ENCODE data around the gene PRF1.
A peak's percentile ranks its signal among the peaks of the same experiment; 100 is the strongest.

Gene PRF1

DNA sequence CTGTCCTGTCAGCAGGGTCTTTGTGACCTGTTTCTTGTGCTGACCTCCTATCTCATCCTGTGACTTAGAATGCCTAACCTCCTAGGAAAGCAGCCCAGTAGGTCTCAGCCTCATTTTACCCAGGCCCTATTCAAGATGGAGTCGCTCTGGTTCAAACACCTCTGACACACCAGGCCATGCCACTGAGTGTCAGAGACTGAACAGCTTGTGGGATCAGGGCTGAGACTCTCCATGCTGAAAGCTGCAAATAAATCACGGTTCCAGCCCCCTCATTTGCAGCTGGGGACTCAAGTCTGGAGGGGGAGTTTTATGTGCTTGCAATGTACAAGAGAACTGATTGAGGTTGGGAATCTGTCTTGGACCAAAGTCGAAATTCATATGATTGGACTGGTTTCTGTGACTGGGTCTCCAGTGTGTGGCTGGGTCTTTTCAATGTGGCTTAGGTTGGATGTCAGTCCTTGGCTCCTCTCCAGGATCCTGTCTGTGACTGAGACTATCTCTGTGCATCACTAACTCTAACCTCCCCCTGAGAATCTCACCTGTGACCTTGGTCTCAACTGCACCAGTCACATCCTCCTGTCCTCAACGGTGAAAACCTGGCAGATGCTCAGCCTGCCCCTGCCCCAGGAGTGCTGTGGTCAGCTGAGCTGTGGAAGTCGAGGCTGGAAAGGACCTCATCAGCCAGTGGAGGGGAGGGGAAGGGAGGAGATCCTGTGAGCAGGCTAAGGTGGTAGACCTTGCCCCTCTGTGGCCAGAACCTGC is 11.7 kb downstream of the PRF1 start:
- Histone ChIP-seq H3K27me3 (replicated peaks; ENCODE audit: control insufficient read depth, insufficient read depth, low read length) (no peaks in the 10 kb centered on the region), H3K36me3 (ENCODE audit: control insufficient read depth, insufficient read depth, low read length) (no peaks in the 10 kb centered on the region), H3K4me3 (replicated peaks; ENCODE audit: low read depth, low read length) (no peak overlapping the region)
- TF ChIP-seq, protein P1, sequence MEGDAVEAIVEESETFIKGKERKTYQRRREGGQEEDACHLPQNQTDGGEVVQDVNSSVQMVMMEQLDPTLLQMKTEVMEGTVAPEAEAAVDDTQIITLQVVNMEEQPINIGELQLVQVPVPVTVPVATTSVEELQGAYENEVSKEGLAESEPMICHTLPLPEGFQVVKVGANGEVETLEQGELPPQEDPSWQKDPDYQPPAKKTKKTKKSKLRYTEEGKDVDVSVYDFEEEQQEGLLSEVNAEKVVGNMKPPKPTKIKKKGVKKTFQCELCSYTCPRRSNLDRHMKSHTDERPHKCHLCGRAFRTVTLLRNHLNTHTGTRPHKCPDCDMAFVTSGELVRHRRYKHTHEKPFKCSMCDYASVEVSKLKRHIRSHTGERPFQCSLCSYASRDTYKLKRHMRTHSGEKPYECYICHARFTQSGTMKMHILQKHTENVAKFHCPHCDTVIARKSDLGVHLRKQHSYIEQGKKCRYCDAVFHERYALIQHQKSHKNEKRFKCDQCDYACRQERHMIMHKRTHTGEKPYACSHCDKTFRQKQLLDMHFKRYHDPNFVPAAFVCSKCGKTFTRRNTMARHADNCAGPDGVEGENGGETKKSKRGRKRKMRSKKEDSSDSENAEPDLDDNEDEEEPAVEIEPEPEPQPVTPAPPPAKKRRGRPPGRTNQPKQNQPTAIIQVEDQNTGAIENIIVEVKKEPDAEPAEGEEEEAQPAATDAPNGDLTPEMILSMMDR (IDR thresholded peaks at IDR 0.05; ENCODE audit: insufficient read depth, low read length, poor library complexity, severe bottlenecking), result no peak
- no peak for DNase-seq (ENCODE audit: extremely low read depth, insufficient read length)

DNA sequence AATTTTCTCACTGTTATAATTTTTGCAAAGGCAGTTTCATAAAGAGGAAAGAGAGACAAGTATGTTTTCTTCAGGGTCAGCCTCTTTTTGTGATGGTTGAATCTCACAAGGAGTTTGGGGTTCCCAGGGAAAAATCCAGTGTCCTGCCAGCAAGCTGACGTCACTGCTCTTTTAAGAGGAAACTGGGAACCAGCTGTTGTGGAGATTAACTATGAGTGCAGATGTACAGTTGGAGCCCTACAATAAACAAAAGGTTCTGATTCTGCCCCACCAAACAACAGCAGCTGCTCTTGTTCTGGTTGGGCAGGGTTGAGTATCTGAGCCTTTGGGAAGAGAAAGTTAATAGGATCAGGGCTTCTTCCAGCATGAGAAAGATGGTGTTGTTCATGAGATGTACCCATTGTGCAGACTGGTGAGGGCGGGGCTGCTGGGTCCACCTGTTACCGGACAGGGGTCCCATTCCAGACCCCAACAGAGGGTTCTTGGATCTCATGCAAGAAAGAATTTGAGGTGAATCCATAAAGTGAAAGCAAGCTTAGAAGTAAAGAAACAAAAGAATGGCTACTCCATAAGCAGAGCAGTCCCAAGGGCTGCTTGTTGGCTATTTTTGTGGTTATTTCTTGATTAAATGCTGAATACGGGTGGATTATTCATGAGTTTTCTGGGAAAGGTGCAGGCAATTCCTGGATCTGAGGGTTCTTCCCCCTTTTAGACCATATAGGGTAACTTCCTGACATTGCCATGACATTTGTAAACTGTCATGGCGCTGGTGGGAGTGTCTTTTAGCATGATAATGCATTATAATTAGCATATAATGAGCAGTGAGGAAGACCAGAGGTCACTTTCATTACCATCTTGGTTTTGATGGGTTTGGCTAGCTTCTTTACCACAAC is 12.5 kb downstream of the PRF1 start:
- no peak for DNase-seq (ENCODE audit: extremely low read depth, insufficient read length)
- Histone ChIP-seq H3K36me3 (ENCODE audit: control insufficient read depth, insufficient read depth, low read length) (no peaks in the 10 kb centered on the region), H3K27me3 (replicated peaks; ENCODE audit: control insufficient read depth, insufficient read depth, low read length) (no peaks in the 10 kb centered on the region), H3K4me3 (replicated peaks; ENCODE audit: low read depth, low read length) (no peak overlapping the region)
- TF ChIP-seq, protein P1 (IDR thresholded peaks at IDR 0.05; ENCODE audit: insufficient read depth, low read length, poor library complexity, severe bottlenecking), result no peak

DNA sequence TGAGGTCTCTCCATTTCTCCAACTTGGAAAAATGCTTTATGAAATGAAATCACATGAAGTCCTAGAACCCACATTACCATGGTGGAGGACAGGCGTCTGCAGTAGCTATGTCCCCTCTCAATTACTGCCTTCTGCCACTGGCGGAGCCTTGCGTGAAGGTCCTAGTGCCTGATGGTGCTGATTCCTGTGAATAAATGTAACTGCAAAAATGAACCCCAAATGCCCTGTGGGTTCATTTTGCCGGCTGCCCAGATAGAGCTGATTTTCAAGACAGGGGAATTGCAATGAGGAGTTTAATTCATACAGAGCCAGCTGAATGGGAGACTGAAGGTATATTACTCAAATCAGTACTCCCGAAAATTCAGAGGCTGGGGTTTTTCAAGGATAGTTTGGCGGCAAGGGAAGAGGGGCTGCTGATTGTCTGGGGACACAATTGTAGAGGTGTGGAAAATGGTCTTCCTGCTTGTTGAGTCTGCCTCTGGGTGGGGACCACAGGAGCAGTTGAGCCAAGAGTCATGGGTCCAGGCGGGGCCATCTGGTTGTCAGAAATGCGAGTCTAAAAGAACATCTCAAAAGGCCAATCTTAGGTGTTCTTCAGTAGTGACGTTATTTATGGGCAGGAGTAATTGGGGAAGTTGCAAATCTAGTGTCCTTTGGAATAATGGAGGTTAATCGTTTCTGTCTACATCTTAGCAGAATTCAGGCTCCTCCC is 13.5 kb downstream of the PRF1 start:
- no peak for DNase-seq (ENCODE audit: extremely low read depth, insufficient read length)
- Histone ChIP-seq H3K36me3 (ENCODE audit: control insufficient read depth, insufficient read depth, low read length) (no peaks in the 10 kb centered on the region), H3K27me3 (replicated peaks; ENCODE audit: control insufficient read depth, insufficient read depth, low read length) (no peaks in the 10 kb centered on the region), H3K4me3 (replicated peaks; ENCODE audit: low read depth, low read length) (no peak overlapping the region)
- TF ChIP-seq, protein P1 (IDR thresholded peaks at IDR 0.05; ENCODE audit: insufficient read depth, low read length, poor library complexity, severe bottlenecking), result no peak

DNA sequence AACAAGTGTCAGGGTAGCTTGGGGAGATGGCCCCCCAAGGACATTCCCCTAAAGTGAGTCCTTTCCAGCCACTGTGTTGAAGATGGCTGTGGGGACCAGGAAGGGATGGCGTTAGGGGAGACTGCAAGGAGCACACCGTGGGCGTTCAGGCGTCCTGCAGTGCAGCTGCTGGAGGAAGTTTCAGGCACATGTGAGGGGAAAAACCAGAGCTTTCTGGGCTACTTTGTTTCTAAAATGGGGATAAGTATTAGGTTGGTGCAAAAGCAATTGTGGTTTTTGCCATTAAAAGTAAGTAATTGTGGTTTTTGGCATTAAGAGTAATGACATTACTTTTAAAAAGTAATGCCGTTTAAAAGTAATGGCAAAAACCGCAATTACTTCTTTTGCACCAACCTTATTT is 14.3 kb downstream of the PRF1 start:
- no peak overlapping the region for H3K4me3 ChIP-seq (replicated peaks; ENCODE audit: low read depth, low read length)
- no peaks in the 10 kb centered on the region for H3K36me3 ChIP-seq (ENCODE audit: control insufficient read depth, insufficient read depth, low read length)
- no peaks in the 10 kb centered on the region for H3K27me3 ChIP-seq (replicated peaks; ENCODE audit: control insufficient read depth, insufficient read depth, low read length)
- DNase-seq (ENCODE audit: extremely low read depth, insufficient read length), result no peak
- TF ChIP-seq, protein P1 (IDR thresholded peaks at IDR 0.05; ENCODE audit: insufficient read depth, low read length, poor library complexity, severe bottlenecking), result no peak

DNA sequence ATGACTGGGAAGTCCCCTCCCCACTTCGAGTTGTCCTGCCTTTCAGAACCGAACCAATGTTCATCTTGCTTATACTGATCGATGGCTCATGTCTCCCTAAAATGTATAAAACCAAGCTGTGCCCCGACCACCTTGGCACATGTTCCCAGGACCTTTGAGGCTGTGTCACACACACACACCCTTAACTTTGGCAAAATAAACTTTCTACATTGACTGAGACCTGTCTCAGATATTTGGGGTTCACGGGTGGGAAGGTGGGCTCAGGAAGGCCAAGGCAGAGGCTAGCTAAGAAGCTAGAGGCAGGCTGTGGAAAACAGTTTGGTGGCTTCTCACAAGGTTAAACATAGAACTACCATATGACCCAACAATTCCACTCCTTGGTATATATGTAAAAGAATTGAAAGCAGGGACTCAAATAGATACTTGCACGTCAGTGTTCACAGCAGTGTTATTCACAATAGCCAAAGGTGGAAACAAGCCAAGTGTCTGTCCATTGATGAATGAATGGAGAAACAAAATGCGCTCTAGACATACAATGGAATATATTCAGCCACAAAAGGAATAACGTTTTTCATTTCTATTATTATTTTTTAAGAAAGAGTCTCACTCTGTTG is 15.4 kb downstream of the PRF1 start:
- no peak overlapping the region for H3K4me3 ChIP-seq (replicated peaks; ENCODE audit: low read depth, low read length)
- H3K27me3 ChIP-seq (replicated peaks; ENCODE audit: control insufficient read depth, insufficient read depth, low read length), result no peaks in the 10 kb centered on the region
- peak; percentile 42 for DNase-seq (ENCODE audit: extremely low read depth, insufficient read length)
- TF ChIP-seq, protein P1 (IDR thresholded peaks at IDR 0.05; ENCODE audit: insufficient read depth, low read length, poor library complexity, severe bottlenecking), result no peak
- no peaks in the 10 kb centered on the region for H3K36me3 ChIP-seq (ENCODE audit: control insufficient read depth, insufficient read depth, low read length)

Data from GM06990 (cell line).